ENCODE data around the gene TMEM184B.
A peak's percentile ranks its signal among the peaks of the same experiment; 100 is the strongest.

TMEM184B gene

DNA sequence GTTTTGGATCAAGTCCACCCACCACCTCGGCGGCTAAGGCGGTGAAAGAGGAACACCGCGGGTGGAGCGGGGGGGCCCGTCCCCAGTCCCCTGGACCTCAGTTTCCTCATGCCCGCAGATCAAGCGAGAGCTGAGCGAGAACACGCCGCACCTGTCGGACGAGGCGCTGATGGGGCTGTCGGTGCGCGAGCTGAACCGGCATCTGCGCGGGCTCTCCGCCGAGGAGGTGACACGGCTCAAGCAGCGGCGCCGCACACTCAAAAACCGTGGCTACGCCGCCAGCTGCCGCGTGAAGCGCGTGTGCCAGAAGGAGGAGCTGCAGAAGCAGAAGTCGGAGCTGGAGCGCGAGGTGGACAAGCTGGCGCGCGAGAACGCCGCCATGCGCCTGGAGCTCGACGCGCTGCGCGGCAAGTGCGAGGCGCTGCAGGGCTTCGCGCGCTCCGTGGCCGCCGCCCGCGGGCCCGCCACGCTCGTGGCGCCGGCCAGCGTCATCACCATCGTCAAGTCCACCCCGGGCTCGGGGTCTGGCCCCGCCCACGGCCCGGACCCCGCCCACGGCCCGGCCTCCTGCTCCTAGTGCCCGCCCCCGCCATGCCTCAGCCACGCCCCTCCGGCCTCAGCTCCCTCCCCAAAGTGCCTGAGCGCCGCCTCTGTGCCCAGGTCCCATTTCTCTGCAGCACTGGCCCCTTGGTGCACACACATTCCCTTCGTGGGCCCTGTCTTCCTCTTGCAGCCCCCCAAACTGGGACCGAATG, 58.3 kb downstream of the TMEM184B start:
- TF ChIP-seq ZFX (IDR thresholded peaks at IDR 0.05; ENCODE audit: borderline replicate concordance) (no peak), CTCF (IDR thresholded peaks at IDR 0.05) (peak; percentile 39)
- H3K27ac ChIP-seq = peak overlapping the region; percentile 58

GRCh38 chr22:38213990-38214301, 58.9 kb downstream of the TMEM184B start:
- TF ChIP-seq CTCF (IDR thresholded peaks at IDR 0.05) (no peak), ZFX (IDR thresholded peaks at IDR 0.05; ENCODE audit: borderline replicate concordance) (no peak)
- peak overlapping the region; percentile 58 for H3K27ac ChIP-seq

DNA sequence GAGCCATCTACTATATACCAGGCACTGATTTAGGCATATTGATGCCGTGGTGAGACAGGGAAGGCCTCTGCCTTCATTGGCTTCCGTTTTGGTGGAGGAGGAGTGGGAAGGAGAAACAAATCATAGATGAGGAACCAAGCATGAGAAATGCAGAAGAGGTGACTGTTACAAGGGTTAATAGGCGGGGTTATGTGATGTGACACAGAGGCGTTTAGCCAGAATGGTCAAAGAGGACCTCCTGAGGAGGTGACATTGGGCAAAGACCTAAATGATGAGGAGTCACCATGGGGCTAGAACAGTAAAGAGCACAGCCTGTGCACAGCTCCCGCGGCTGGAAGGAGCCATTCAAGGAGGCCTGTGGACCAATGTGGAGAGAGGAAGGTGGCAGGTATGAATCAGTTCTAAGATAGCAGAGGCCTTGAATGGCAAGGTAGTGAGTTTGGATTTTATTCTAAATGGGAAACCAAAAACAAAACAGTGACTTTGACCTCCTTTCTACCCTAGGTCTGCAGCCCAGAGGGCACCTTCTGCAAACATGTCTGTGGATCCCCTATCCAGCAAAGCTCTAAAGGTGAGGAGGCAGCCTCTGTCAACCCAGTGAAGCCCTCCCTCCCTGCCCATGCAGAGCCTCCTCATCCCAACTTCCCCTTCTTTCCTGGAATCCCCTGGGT, 59.4 kb downstream of the TMEM184B start:
- TF ChIP-seq ZFX (IDR thresholded peaks at IDR 0.05; ENCODE audit: borderline replicate concordance) = no peak
- TF ChIP-seq CTCF (IDR thresholded peaks at IDR 0.05) = no peak
- peak overlapping the region; percentile 58 for H3K27ac ChIP-seq

DNA sequence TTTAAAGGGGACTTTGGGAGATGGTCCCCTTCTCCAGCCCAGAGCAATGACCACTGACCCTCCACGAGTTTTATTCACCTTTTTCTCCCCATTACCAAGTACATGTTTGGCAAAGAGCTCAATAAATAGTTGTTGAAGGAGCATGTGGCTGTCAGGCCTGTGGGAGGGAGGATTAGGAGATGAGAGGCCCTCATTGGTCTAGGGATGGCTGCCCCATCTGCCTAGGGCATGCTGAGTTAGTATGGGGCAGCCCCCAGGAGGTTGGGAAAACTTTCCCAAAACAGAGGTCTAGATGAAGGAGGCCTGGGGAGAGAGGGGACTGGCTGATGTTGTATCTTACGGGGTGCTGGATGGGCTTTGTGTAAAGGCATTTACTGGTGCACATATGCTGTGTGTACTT, 60.4 kb downstream of the TMEM184B start:
- no peak overlapping the region for H3K27ac ChIP-seq
- TF ChIP-seq ZFX (IDR thresholded peaks at IDR 0.05; ENCODE audit: borderline replicate concordance) (no peak), CTCF (IDR thresholded peaks at IDR 0.05) (no peak)

DNA sequence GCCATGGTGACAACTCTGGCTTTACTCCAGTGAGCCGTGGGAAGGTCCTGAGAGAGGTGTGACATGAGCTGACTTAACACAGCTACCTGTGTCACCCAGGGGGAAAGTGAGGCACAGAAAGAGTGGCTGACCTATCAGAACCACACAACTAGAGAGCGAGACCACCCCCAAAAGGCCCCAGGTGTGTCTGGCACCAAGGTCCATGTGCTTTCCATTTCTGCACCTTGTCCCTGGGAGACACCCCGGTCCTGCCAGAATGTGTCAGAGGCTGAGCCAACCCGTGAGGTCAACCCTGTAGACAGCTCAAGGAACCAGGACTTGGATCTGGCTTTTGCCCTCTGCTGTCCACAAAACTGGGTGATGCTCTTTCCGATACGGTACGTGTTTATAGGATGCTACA, 61.3 kb downstream of the TMEM184B start:
- TF ChIP-seq CTCF (IDR thresholded peaks at IDR 0.05) (no peak), ZFX (IDR thresholded peaks at IDR 0.05; ENCODE audit: borderline replicate concordance) (no peak)
- H3K27ac ChIP-seq = no peak overlapping the region

DNA sequence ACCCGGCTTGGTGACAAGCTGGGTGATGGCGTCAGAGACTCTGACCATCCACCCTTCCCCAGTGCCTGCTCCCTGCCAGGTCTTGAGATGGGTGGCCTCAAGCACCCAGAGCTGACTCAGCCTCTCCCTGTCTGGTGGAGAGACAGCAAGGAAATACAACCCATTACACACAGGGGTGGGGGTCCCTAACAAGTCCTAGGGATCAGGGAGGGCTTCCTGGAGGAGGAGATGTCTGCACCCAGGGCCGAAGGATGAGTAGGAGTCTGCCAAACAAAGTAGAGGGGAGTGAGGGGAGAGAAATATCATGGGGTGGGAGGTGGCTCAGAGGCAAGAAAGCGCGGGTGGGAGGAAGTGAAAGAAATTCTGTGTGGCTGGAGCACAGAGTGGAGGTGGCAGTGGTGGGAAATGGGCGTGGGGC, 64.2 kb downstream of the TMEM184B start:
- no peak overlapping the region for H3K27ac ChIP-seq
- TF ChIP-seq ZFX (IDR thresholded peaks at IDR 0.05; ENCODE audit: borderline replicate concordance) (no peak), CTCF (IDR thresholded peaks at IDR 0.05) (no peak)

- TF ChIP-seq ZFX (IDR thresholded peaks at IDR 0.05; ENCODE audit: borderline replicate concordance) (no peak), CTCF (IDR thresholded peaks at IDR 0.05) (no peak)
- no peak overlapping the region for H3K27ac ChIP-seq
Observed at GRCh38 chr22:38207898-38208432, 64.8 kb downstream of the TMEM184B start.
